Measurements from ENCODE around the gene SLAIN1.

The SLAIN1 gene

GRCh38 chr13:77714119-77714755 lies 16.8 kb downstream of the SLAIN1 start:
- DNase-seq (ENCODE audit: low spot score) = no peak

DNA sequence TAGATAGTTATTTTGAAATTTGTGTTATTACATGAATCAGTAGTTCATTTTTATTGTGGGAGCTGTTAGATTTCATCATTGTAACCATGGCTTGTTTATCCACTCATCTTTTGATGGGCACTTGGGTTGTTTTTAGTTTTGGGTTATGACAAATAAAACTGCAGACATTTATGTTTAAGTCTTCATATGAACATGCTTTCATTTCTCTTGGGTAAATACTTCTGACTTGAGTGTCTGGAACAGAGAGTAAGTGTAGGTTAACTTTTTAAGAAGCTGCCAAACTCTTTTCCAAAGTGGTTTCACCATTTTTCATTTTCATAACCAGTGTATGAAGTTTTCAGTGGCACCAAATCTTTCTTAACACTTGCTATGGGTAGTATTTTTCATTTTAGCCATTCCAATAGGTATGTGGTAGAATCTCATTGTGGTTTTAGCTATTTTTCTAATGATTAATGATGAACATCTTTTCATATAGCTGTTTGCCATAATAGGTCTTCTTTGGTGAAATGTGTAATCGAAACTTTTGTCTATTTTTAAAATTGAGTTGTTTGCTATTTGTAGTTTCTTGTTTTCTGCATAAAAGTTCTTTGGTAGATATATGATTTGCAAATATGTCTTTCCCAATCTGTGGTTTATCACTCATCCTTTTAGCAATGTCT lies 17.9 kb downstream of the SLAIN1 start:
- DNase-seq (ENCODE audit: low spot score) = no peak

DNA sequence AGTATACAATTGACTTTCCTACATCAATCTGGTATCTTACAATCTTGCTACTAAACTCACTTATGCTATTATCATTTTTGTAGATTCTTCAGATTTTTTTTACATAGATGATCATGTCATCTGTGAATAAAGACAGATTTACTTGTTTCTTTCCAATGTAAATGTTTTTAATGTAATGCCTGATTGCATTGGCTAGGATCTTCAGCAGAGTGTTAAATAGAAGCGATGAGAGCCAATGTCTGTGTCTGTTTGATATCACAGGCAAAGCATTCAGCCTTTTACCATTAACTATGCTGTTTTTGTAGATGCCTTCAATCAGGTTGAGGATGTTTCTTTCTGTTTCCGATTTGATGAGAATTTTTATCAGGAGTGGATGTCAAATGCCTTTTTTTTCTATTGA lies 19.2 kb downstream of the SLAIN1 start:
- no peak for DNase-seq (ENCODE audit: low spot score)

- no peak for DNase-seq (ENCODE audit: low spot score)
Measured at GRCh38 chr13:77717508-77717907, 20.0 kb downstream of the SLAIN1 start.

GRCh38 chr13:77719128-77719527 lies 21.6 kb downstream of the SLAIN1 start:
- no peak for DNase-seq (ENCODE audit: low spot score)

DNA sequence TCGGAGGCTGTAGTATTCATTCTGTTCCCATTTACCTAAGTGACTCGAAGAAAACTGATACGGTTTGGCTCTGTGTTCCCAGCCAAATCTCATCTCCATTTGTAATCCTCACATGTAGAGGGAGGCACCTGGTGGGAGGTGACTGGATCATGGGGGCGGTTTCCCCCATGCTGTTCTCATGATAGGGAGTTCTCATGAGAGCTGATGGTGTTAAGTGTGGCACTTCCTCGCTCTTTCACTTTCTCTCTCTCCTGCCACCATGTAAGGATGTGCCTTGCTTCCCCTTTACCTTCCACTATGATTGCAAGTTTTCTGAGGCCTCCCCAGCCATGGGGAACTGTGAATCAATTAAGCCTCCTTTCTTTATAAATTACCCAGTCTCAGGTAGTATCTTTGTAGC lies 23.5 kb downstream of the SLAIN1 start:
- no peak for DNase-seq (ENCODE audit: low spot score)

GRCh38 chr13:77724092-77724491 lies 26.6 kb downstream of the SLAIN1 start:
- no peak for DNase-seq (ENCODE audit: low spot score)

DNA sequence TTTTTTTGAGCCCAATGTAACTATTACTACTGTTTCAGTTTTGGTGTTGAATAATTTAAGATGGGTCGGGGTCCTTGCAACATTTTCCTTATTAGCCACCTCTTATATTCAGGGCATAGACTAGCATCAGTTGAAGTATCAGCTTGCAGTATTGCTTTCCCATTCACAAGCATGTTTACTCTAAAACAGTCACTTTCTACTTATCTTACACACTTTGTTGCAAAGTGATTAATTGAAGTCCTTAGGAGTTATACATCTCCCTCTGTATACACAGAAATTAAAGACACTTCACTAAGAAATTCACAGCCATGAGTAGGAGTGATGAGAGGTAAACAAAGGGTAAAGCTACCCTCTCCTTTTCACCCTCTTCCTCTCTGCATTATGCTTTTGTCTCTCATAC lies 27.6 kb downstream of the SLAIN1 start:
- DNase-seq (ENCODE audit: low spot score) = no peak

DNA sequence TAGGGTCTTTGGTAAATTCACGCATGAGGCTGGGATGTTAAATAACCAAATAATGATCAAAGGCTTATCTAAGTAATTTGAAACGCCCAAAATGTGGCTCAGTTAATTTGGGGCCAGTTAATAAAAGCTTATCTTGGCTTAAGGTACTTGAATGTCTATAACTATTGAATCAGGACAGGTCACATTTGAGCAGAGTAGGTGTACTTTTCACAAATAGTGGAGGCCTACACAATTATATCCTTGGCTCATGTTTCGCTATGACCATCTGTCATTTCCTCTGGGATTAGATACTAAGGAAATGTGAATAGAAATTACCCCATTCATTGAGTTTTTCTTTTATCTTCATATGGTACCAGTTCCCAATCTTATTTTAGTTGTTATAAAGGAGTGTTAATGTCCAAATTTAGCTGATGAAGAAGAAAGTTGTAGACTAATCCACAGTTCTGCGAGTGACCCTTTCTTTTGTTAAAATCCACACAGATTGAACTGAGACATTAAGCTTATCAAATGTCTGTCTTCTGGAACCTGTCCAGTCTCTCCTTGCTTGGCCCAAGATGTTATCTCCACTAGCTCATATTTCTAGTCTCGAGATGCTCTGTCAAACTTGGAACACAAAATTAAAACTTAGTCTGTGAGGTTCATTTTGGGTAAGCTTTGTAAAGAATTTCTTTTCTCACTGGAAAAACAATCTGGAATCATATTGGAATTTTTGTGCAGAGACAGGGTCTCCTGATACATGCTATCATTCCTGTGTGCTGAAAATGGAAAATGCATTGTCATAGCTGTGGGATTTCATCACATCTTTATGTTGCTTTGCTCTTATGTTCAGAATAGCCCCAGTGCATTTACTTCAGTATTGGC lies 31.0 kb downstream of the SLAIN1 start:
- no peak for DNase-seq (ENCODE audit: low spot score)

DNA sequence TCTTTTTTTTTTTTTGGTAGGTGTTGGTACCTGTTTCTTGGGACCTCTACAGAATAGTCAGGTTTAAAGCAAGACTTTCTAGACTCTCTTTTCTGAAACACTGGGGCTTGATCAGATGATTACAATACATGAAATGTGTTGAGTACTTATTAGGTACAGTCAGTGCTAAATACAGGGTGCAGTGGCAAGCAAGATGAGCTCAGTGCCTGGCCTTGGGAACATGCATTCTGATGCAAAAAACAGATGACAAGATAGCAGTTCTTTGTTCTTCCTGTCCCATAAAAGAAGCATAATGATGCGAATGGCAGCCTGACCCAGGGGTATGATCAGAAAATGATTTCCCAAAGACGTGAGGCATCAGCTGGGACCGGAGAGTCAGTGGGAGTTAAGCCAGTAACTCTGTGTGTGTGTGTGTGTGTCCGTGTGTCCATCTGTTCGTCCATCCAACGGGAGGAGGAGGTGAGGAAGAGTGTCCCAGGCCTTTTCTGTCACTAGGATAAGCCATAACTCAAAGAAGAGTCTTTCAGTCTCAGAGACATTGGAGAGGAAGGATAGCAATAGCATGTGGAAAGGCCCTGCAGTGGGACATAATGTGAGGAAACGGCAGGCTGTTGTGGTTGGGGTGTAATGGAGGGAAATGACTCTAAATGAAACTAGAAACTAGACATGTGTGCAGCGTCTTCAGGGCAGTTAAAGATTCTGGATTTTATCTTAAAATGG lies 32.2 kb downstream of the SLAIN1 start:
- no peak for DNase-seq (ENCODE audit: low spot score)

DNA sequence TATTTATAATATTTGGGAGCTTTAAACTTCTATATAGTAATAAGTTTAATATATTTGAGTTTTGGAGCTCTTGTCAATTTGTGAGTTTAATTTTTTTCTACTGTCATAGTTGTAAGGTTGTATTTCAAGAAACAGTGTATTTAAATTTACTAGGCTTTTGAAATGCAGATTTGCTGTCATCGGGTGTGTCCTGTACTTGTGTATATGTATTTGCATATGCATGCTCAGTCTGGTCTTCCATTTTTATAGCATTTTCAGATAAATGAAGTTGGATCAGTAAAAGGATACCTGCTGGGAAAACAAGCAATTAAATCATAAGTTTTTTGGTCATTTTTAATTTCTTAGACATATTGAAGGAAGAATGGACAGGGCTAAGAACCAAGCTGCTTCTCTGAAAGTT lies 33.1 kb downstream of the SLAIN1 start:
- no peak for DNase-seq (ENCODE audit: low spot score)

- DNase-seq (ENCODE audit: low spot score) = no peak
Measured at GRCh38 chr13:77732287-77732686, 34.8 kb downstream of the SLAIN1 start.

- DNase-seq (ENCODE audit: low spot score) = no peak
Measured at GRCh38 chr13:77733674-77734073, 36.2 kb downstream of the SLAIN1 start.

GRCh38 chr13:77737583-77738200 lies 40.2 kb downstream of the SLAIN1 start:
- no peak for DNase-seq (ENCODE audit: low spot score)

GRCh38 chr13:77740097-77740735 lies 42.7 kb downstream of the SLAIN1 start:
- DNase-seq (ENCODE audit: low spot score) = no peak

GRCh38 chr13:77740931-77741596 lies 43.6 kb downstream of the SLAIN1 start:
- no peak for DNase-seq (ENCODE audit: low spot score)

GRCh38 chr13:77741597-77741972 lies 44.1 kb downstream of the SLAIN1 start:
- DNase-seq (ENCODE audit: low spot score) = no peak

DNA sequence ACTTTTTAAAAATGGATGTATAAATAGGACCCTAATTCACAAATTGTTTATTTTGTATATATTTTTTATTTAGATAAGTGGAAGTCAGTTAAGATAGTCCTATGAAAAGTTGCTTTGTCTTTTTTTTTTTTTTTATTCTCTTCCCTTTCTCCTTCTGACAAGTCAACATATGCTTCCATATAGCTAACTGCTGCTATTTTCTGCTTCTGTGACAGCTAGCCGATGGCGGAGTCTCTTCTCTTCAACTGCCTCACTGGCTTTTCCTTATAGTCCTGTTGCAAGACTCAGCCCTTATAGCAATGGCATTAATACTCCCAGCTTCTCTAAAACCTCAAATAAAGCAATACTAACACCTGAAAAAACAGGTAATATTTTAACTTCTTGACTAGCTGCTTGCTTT lies 45.3 kb downstream of the SLAIN1 start:
- DNase-seq (ENCODE audit: low spot score) = no peak

GRCh38 chr13:77745784-77746183 lies 48.3 kb downstream of the SLAIN1 start:
- no peak for DNase-seq (ENCODE audit: low spot score)

- DNase-seq (ENCODE audit: low spot score) = no peak
Measured at GRCh38 chr13:77749344-77749880, 51.9 kb downstream of the SLAIN1 start.
